ENCODE results near the gene MATN3. TPM values are rescaled to one million over a fixed set of nuclear protein-coding genes. Genes with fewer than 3 reads are reported as not detected.

Gene MATN3
- total RNA-seq, 1 donor from 2014 or later: 2.7 TPM

- TF ChIP-seq CTCF (IDR thresholded peaks at IDR 0.05; ENCODE audit: unreplicated experiment): no peak
- H3K9me3 Mint-ChIP-seq: peaks cover 7% of the 10 kb centered on the region
- H3K4me1 Mint-ChIP-seq: peaks cover 11% of the 10 kb centered on the region
- H3K27me3 Mint-ChIP-seq (ENCODE audit: low read depth): peaks cover 36% of the 10 kb centered on the region
- H3K36me3 Mint-ChIP-seq: no peaks in the 10 kb centered on the region
- H3K27ac Mint-ChIP-seq: no peak overlapping the region
- peak overlapping the region; percentile 67 for H3K4me3 Mint-ChIP-seq
- no peak for DNase-seq (ENCODE audit: low spot score in 2 of 2, unreplicated experiment in 2 of 2)
Measured at GRCh38 chr2:20011276-20012031, 1.0 kb downstream of the MATN3 start.

GRCh38 chr2:20008703-20009102 lies 3.8 kb downstream of the MATN3 start:
- H3K36me3 Mint-ChIP-seq: no peaks in the 10 kb centered on the region
- no peak overlapping the region for H3K4me3 Mint-ChIP-seq
- no peak for DNase-seq (ENCODE audit: low spot score in 2 of 2, unreplicated experiment in 2 of 2)
- H3K27ac Mint-ChIP-seq: no peak overlapping the region
- peaks cover 34% of the 10 kb centered on the region for H3K27me3 Mint-ChIP-seq (ENCODE audit: low read depth)
- H3K4me1 Mint-ChIP-seq: peaks cover 11% of the 10 kb centered on the region
- TF ChIP-seq CTCF (IDR thresholded peaks at IDR 0.05; ENCODE audit: unreplicated experiment): no peak
- no peaks in the 10 kb centered on the region for H3K9me3 Mint-ChIP-seq

- TF ChIP-seq CTCF (IDR thresholded peaks at IDR 0.05; ENCODE audit: unreplicated experiment): no peak
- Mint-ChIP-seq H3K27me3 (ENCODE audit: low read depth) (peaks cover 14% of the 10 kb centered on the region), H3K9me3 (no peaks in the 10 kb centered on the region), H3K4me1 (no peaks in the 10 kb centered on the region), H3K27ac (no peak overlapping the region), H3K36me3 (no peaks in the 10 kb centered on the region), H3K4me3 (no peak overlapping the region)
- no peak for DNase-seq (ENCODE audit: low spot score in 2 of 2, unreplicated experiment in 2 of 2)
Measured at GRCh38 chr2:20005891-20006470, 6.5 kb downstream of the MATN3 start.

- no peak for TF ChIP-seq CTCF (IDR thresholded peaks at IDR 0.05; ENCODE audit: unreplicated experiment)
- Mint-ChIP-seq H3K9me3 (no peaks in the 10 kb centered on the region), H3K4me3 (no peak overlapping the region), H3K36me3 (no peaks in the 10 kb centered on the region), H3K27ac (no peak overlapping the region), H3K4me1 (no peaks in the 10 kb centered on the region), H3K27me3 (ENCODE audit: low read depth) (peaks cover 6% of the 10 kb centered on the region)
- DNase-seq (ENCODE audit: low spot score in 2 of 2, unreplicated experiment in 2 of 2): no peak
Measured at GRCh38 chr2:20005067-20005627, 7.3 kb downstream of the MATN3 start.

- Mint-ChIP-seq H3K27me3 (ENCODE audit: low read depth) (no peaks in the 10 kb centered on the region), H3K9me3 (no peaks in the 10 kb centered on the region), H3K4me1 (no peaks in the 10 kb centered on the region), H3K4me3 (no peak overlapping the region), H3K36me3 (no peaks in the 10 kb centered on the region), H3K27ac (no peak overlapping the region)
- no peak for DNase-seq (ENCODE audit: low spot score in 2 of 2, unreplicated experiment in 2 of 2)
- TF ChIP-seq CTCF (IDR thresholded peaks at IDR 0.05; ENCODE audit: unreplicated experiment): no peak
Measured at GRCh38 chr2:20001361-20001863, 11.1 kb downstream of the MATN3 start.

Data from mesothelial cell of epicardium (in vitro differentiated cells).